GM12878 (cell line): ENCODE data around the gene ZNF174. TPM values are rescaled to one million over a fixed set of nuclear protein-coding genes. Genes with fewer than 3 reads are reported as not detected.

ENCODE experiments used
- ATAC-seq: fragments of 200-7000 bp; cut with Tn5 transposase; 3 replicates; pipeline ENCODE4 v1.9.1; 2020; ENCODE audit warnings: mild to moderate bottlenecking, moderate library complexity
- BruUV-seq: library from RNA; stranded (reverse); fragments of 400-500 nt; replicated peaks from 2 replicates; lab custom pipeline; 2021; lab: Mats Ljungman, UMichigan
- CTCF ChIA-PET: fragments of 300-600 bp; sonication (Branson Sonifier 250); formaldehyde crosslinking; extraction: SDS; loops from one replicate; lab custom pipeline; 2021; ENCODE audit warnings: inconsistent platforms; lab: Yijun Ruan, JAX
- POLR2A ChIA-PET: fragments of 350-600 bp; formaldehyde crosslinking; extraction: SDS; loops from one replicate; lab custom pipeline; 2021; ENCODE audit warnings: inconsistent platforms; lab: Charles Lee
- RAD21 ChIA-PET: fragments of 300-600 bp; sonication (Branson Sonifier 250); formaldehyde crosslinking; loops from one replicate; lab custom pipeline; 2023; ENCODE audit warnings: antibody characterized with exemption; ENCODE audit not compliant: unreplicated experiment; lab: Charles Lee
- SMC1A ChIA-PET: fragments of 300-600 bp; sonication (Branson Sonifier 250); formaldehyde crosslinking; loops from one replicate; lab custom pipeline; 2023; ENCODE audit not compliant: unreplicated experiment, uncharacterized antibody; lab: Charles Lee
- DNase-seq: peaks from one replicate; pipeline ENCODE4 v3.0.0-alpha.2; 2011; ENCODE audit warnings: low read depth, low spot score
- FAIRE-seq: peaks from 3 replicates; lab custom pipeline; 2011; peaks lifted over from hg19 to GRCh38; lab: Jason Lieb, UNC
- H2AFZ ChIP-seq: 2 replicates; pipeline ENCODE4 v1.6.0; 2011; ENCODE audit warnings: low read depth, low read length, control low read depth; ENCODE audit not compliant: control insufficient read depth
- H3K27ac ChIP-seq: 2 replicates; pipeline ENCODE4 v1.5.1; 2011; ENCODE audit warnings: control low read depth; ENCODE audit not compliant: control insufficient read depth, insufficient read depth
- H3K27me3 ChIP-seq, 2 experiments: replicated peaks in 1 of 2; 2 replicates each; pipeline versions ENCODE4 v1.6.0 to v1.6.1; 2011; ENCODE audit warnings: low read length in 1 of 2; ENCODE audit not compliant: control insufficient read depth in 2 of 2, insufficient read depth in 2 of 2
- H3K36me3 ChIP-seq, 2 experiments: 2 replicates each; pipeline ENCODE4 v1.5.1; 2011; ENCODE audit warnings: low read length in 1 of 2; ENCODE audit not compliant: control insufficient read depth in 2 of 2, insufficient read depth in 2 of 2
- H3K4me1 ChIP-seq: 2 replicates; pipeline ENCODE4 v1.6.1; 2011; ENCODE audit warnings: mild to moderate bottlenecking, low read length, moderate library complexity, mixed read lengths; ENCODE audit not compliant: control insufficient read depth, insufficient read depth
- H3K4me2 ChIP-seq: 2 replicates; pipeline ENCODE4 v1.6.0; 2011; ENCODE audit warnings: control low read depth; ENCODE audit not compliant: control insufficient read depth, insufficient read depth
- H3K4me3 ChIP-seq: fragments of 200-600 bp; sonication (generic); 2 replicates; pipeline ENCODE4 v1.5.1; 2016
- H3K79me2 ChIP-seq: 2 replicates; pipeline ENCODE4 v1.6.0; 2011; ENCODE audit warnings: low read length; ENCODE audit not compliant: control insufficient read depth, insufficient read depth
- H3K9ac ChIP-seq: 2 replicates; pipeline ENCODE4 v1.8.0; 2011; ENCODE audit warnings: low read length, control low read depth, mixed read lengths; ENCODE audit not compliant: control insufficient read depth, insufficient read depth
- H3K9me3 ChIP-seq: replicated peaks from 3 replicates; pipeline ENCODE4 v1.5.1; 2011; ENCODE audit warnings: mild to moderate bottlenecking, low read length; ENCODE audit not compliant: control insufficient read depth, insufficient read depth
- H4K20me1 ChIP-seq: 2 replicates; pipeline ENCODE4 v1.6.0; 2011; ENCODE audit not compliant: control insufficient read depth, insufficient read depth
- CHD2 ChIP-seq: IDR thresholded peaks from 2 replicates; pipeline ENCODE4 v1.6.1; 2011; ENCODE audit warnings: low read depth, low read length, improper control_type of control experiment, borderline replicate concordance
- CREB1 ChIP-seq: IDR thresholded peaks from 2 replicates; pipeline ENCODE4 v1.6.1; 2012; ENCODE audit warnings: low read depth, mild to moderate bottlenecking, inconsistent platforms
- ESRRA ChIP-seq: IDR thresholded peaks from 2 replicates; pipeline ENCODE4 v1.6.1; 2012; ENCODE audit warnings: mild to moderate bottlenecking, low read length, improper control_type of control experiment
- GATAD2B ChIP-seq: fragments of 450-650 bp; conservative IDR thresholded peaks from 2 replicates; pipeline ENCODE4 v1.6.1; 2017; ENCODE audit warnings: low read depth, mild to moderate bottlenecking, moderate library complexity
- IKZF2 ChIP-seq, 2 experiments: fragments of 450-650 bp; IDR thresholded peaks; 2 replicates each; pipeline ENCODE4 v1.6.1; 2017; ENCODE audit warnings: mild to moderate bottlenecking in 2 of 2, moderate library complexity in 2 of 2
- MEF2B ChIP-seq: fragments of 450-650 bp; IDR thresholded peaks from 2 replicates; pipeline ENCODE4 v1.6.1; 2018; ENCODE audit warnings: mild to moderate bottlenecking, moderate library complexity; ENCODE audit not compliant: partially characterized antibody, poor library complexity, severe bottlenecking
- NR2C1 ChIP-seq: fragments of 450-650 bp; IDR thresholded peaks from 2 replicates; pipeline ENCODE4 v1.6.1; 2017; ENCODE audit warnings: antibody characterized with exemption, mild to moderate bottlenecking, moderate library complexity
- NR2F1 ChIP-seq: fragments of 450-650 bp; conservative IDR thresholded peaks from 2 replicates; pipeline ENCODE4 v1.6.1; 2017; ENCODE audit warnings: mild to moderate bottlenecking
- NRF1 ChIP-seq: conservative IDR thresholded peaks from 2 replicates; pipeline ENCODE4 v1.6.1; 2011; ENCODE audit warnings: mild to moderate bottlenecking, low read depth, low read length, improper control_type of control experiment
- SIN3A ChIP-seq: IDR thresholded peaks from 2 replicates; pipeline ENCODE4 v1.6.1; 2012; ENCODE audit warnings: low read depth, low read length, improper control_type of control experiment
- SMAD1 ChIP-seq: fragments of 450-650 bp; IDR thresholded peaks from 2 replicates; pipeline ENCODE4 v1.6.1; 2018; ENCODE audit warnings: mild to moderate bottlenecking, low read depth; ENCODE audit not compliant: partially characterized antibody
- TCF12 ChIP-seq: IDR thresholded peaks from 2 replicates; pipeline ENCODE4 v1.6.1; 2011; ENCODE audit warnings: low read depth, mild to moderate bottlenecking, low read length
- WRNIP1 ChIP-seq: IDR thresholded peaks from 2 replicates; pipeline ENCODE4 v1.6.1; 2011; ENCODE audit warnings: low read depth, low read length, improper control_type of control experiment, borderline replicate concordance
- YY1 ChIP-seq: IDR thresholded peaks from 2 replicates; pipeline ENCODE4 v1.6.1; 2011; ENCODE audit warnings: low read depth, mild to moderate bottlenecking, low read length
- WGBS: methylation state at CpG from one replicate; pipeline ENCODE4 v1.1.6; 2016; ENCODE audit warnings: low lambda C conversion rate; ENCODE audit not compliant: insufficient replicate concordance, insufficient coverage; ENCODE audit errors: missing lambda C conversion rate; 5-methylcytosine and 5-hydroxymethylcytosine counted together
- in situ Hi-C: fragments of 300-500 bp; cut with MboI; formaldehyde crosslinking; loops from 9 replicates; pipeline ENCODE4 v1.14.3; 2018; ENCODE audit warnings: mixed read lengths
- intact Hi-C: fragments of 100-400 bp; cut with micrococcal nuclease; formaldehyde crosslinking; loops from one replicate; pipeline ENCODE4 v1.14.2; 2022; ENCODE audit not compliant: unreplicated experiment
- polyA plus RNA-seq, 11 experiments: library from polyadenylated mRNA; depleted of rRNA in 4 of 11; unstranded in 6 of 11; stranded (reverse) in 5 of 11; fragments of >200 nt; fragmentation: Nextera tagmentation in 4 of 11; fragmentation: Illumina TruSeq in 1 of 11; extraction: Ambion mirVana in 4 of 11; extraction: Trizol in 1 of 11; gene quantifications; 1 replicate in 1 of 11; 2 replicates in 10 of 11; pipeline versions ENCODE4 v1.2.1 to v1.2.3, GENCODE V29; 2011 to 2016; ENCODE audit warnings: inconsistent platforms in 2 of 11, missing spikeins in 2 of 11, low read depth in 1 of 11
- total RNA-seq, 4 experiments: library from RNA; depleted of rRNA in 3 of 4; stranded (reverse); fragments of >200 nt in 3 of 4; fragmentation: Illumina TruSeq in 1 of 4; extraction: Trizol in 1 of 4; gene quantifications; 2 replicates each; pipeline versions ENCODE4 v1.2.1 to v1.2.3, GENCODE V29; 2013 to 2021
- TF ChIP-seq, protein P1 (sequence below): fragments of 450-650 bp; IDR thresholded peaks from 2 replicates; pipeline ENCODE4 v1.6.1; 2016; ENCODE audit warnings: mild to moderate bottlenecking, moderate library complexity, borderline replicate concordance
- TF ChIP-seq, protein P2 (sequence below): IDR thresholded peaks from 2 replicates; pipeline ENCODE4 v1.6.1; 2012; ENCODE audit warnings: low read depth, low read length, improper control_type of control experiment
- TF ChIP-seq, protein P3 (sequence below): fragments of 450-650 bp; IDR thresholded peaks from 2 replicates; pipeline ENCODE4 v1.6.1; 2017; ENCODE audit warnings: borderline replicate concordance
- TF ChIP-seq, protein P4 (sequence below): fragments of 450-650 bp; IDR thresholded peaks from 2 replicates; pipeline ENCODE4 v1.6.1; 2016; ENCODE audit warnings: mild to moderate bottlenecking

ZNF174 gene
- total and polyA plus RNA-seq, 10 of the 15 experiments (the other 5 are each of a cell fraction or from before 2014, with no cell fraction given): 3.0 to 14.3 (median 10.1) TPM

DNA sequence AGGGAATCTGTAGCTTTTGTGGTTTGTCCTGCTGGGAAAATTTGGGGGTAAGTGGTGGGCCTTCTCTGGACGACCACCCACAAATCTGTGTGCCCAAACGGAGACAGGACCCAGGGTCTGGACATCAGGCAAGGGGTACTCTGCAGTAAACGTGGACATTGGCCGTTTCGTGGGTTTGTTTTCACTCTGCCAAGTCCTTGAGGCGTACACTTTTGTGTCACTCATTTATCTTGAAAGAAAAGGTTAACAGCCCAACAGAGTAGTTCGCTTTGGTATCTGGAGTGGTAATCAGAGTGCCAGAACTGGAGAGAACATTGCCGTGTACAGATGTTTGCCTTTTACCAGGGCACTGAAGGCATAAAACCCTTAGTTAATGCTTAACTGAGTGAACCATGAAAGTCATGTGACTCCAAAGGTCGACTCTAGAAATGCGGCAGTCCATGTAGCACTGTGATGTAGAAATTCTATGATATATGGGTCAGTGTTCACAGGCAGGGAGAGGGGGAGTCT is 57.9 kb downstream of the ZNF174 start:
- ChIA-PET POLR2A (interaction anchor here (1.0 kb wide), 1 partner anchor 15 kb away, joined by 3 read pairs; no protein-coding TSS in a partner anchor), RAD21 (no interaction called here), CTCF (interaction anchor here (0.6 to 1.1 kb wide), 2 partner anchors 15 to 16 kb away, joined by 3 read pairs; no protein-coding TSS in a partner anchor), SMC1A (interaction anchor here (1.0 kb wide), 1 partner anchor 58 kb away, joined by 3 read pairs; the partner anchor contains the start of genes ZNF174 and ZSCAN32)
- Histone ChIP-seq H3K9ac (peak overlapping the region; percentile 79), H3K36me3 (no peaks in the 10 kb centered on the region), H3K27ac (peak overlapping the region; percentile 94), H3K9me3 (no peaks in the 10 kb centered on the region), H2AFZ (no peak overlapping the region; the same call in none of the 2 replicates), H3K79me2 (peaks cover 60% of the 10 kb centered on the region), H3K4me2 (peak overlapping the region; percentile 86), H3K4me3 (peak overlapping the region; percentile 77), H4K20me1 (no peaks in the 10 kb centered on the region; the same call in 1 of the 2 replicates), H3K27me3 (no peaks in the 10 kb centered on the region), H3K4me1 (peaks cover 21% of the 10 kb centered on the region)
- ATAC-seq (peak; percentile 64), FAIRE-seq (peak; percentile 59), DNase-seq (no peak)
- no TSS peak for BruUV-seq
- in situ Hi-C loops: no loop called here
- intact Hi-C loops: loop anchor here (1.0 to 2.0 kb wide), 3 partner anchors 58 to 270 kb away; partner anchors contain the start of genes OR1F1, ZNF174 and ZSCAN32
- 5% methylated on average over 10 of the region's 10 CpGs for WGBS
- TF ChIP-seq, protein P1, sequence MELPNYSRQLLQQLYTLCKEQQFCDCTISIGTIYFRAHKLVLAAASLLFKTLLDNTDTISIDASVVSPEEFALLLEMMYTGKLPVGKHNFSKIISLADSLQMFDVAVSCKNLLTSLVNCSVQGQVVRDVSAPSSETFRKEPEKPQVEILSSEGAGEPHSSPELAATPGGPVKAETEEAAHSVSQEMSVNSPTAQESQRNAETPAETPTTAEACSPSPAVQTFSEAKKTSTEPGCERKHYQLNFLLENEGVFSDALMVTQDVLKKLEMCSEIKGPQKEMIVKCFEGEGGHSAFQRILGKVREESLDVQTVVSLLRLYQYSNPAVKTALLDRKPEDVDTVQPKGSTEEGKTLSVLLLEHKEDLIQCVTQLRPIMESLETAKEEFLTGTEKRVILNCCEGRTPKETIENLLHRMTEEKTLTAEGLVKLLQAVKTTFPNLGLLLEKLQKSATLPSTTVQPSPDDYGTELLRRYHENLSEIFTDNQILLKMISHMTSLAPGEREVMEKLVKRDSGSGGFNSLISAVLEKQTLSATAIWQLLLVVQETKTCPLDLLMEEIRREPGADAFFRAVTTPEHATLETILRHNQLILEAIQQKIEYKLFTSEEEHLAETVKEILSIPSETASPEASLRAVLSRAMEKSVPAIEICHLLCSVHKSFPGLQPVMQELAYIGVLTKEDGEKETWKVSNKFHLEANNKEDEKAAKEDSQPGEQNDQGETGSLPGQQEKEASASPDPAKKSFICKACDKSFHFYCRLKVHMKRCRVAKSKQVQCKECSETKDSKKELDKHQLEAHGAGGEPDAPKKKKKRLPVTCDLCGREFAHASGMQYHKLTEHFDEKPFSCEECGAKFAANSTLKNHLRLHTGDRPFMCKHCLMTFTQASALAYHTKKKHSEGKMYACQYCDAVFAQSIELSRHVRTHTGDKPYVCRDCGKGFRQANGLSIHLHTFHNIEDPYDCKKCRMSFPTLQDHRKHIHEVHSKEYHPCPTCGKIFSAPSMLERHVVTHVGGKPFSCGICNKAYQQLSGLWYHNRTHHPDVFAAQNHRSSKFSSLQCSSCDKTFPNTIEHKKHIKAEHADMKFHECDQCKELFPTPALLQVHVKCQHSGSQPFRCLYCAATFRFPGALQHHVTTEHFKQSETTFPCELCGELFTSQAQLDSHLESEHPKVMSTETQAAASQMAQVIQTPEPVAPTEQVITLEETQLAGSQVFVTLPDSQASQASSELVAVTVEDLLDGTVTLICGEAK: no peak
- TF ChIP-seq NR2F1: peak; percentile 50; the same call in 1 of the 2 replicates
- TF ChIP-seq TCF12: no peak
- TF ChIP-seq SMAD1: peak; percentile 30
- 0 out of 2 replicates have a peak, but pooled peaks have one; percentile 52 for TF ChIP-seq SIN3A
- TF ChIP-seq NRF1: no peak
- TF ChIP-seq, protein P2, sequence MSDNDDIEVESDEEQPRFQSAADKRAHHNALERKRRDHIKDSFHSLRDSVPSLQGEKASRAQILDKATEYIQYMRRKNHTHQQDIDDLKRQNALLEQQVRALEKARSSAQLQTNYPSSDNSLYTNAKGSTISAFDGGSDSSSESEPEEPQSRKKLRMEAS: no peak
- TF ChIP-seq CHD2: no peak
- TF ChIP-seq NR2C1: peak; percentile 54; the same call in 1 of the 2 replicates
- TF ChIP-seq WRNIP1: no peak
- no peak for TF ChIP-seq MEF2B
- no peak for TF ChIP-seq IKZF2 (IDR thresholded peaks at IDR 0.05)
- TF ChIP-seq YY1: 0 out of 2 replicates have a peak, but pooled peaks have one; percentile 5
- 0 out of 2 replicates have a peak, but pooled peaks have one; percentile 14 for TF ChIP-seq CREB1
- TF ChIP-seq, protein P3, sequence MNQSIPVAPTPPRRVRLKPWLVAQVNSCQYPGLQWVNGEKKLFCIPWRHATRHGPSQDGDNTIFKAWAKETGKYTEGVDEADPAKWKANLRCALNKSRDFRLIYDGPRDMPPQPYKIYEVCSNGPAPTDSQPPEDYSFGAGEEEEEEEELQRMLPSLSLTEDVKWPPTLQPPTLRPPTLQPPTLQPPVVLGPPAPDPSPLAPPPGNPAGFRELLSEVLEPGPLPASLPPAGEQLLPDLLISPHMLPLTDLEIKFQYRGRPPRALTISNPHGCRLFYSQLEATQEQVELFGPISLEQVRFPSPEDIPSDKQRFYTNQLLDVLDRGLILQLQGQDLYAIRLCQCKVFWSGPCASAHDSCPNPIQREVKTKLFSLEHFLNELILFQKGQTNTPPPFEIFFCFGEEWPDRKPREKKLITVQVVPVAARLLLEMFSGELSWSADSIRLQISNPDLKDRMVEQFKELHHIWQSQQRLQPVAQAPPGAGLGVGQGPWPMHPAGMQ: no peak
- TF ChIP-seq, protein P4, sequence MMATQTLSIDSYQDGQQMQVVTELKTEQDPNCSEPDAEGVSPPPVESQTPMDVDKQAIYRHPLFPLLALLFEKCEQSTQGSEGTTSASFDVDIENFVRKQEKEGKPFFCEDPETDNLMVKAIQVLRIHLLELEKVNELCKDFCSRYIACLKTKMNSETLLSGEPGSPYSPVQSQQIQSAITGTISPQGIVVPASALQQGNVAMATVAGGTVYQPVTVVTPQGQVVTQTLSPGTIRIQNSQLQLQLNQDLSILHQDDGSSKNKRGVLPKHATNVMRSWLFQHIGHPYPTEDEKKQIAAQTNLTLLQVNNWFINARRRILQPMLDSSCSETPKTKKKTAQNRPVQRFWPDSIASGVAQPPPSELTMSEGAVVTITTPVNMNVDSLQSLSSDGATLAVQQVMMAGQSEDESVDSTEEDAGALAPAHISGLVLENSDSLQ: peak; percentile 6; the same call in 1 of the 2 replicates
- no peak for TF ChIP-seq ESRRA
- no peak for TF ChIP-seq GATAD2B
